Choroid plexus epithelial cell (primary cell): Measurements from ENCODE around the gene EXOC6B.
"Not testable (repeated sequence)": the region's sequence is repeated elsewhere in the genome, so short reads cannot be mapped to it uniquely, and the experiment has no call there.

Experiments used
- DNase-seq: peaks from one replicate; pipeline ENCODE4 v3.0.0-alpha.2; 2010; ENCODE audit warnings: low read depth
- H3K4me3 ChIP-seq: 2 replicates; pipeline ENCODE4 v1.5.1; 2011; ENCODE audit warnings: low read depth, mild to moderate bottlenecking, control low read depth, low read length, moderate library complexity
- CTCF ChIP-seq: conservative IDR thresholded peaks from 2 replicates; pipeline ENCODE4 v1.5.1; 2011; ENCODE audit warnings: low read depth, mild to moderate bottlenecking, control low read depth, inconsistent platforms, low read length, moderate library complexity

Gene EXOC6B

GRCh38 chr2:72545790-72546189, 280.0 kb downstream of the EXOC6B start:
- no peak overlapping the region for H3K4me3 ChIP-seq
- no peak for DNase-seq
- TF ChIP-seq CTCF, result no peak

- TF ChIP-seq CTCF, result no peak
- DNase-seq, result no peak
- no peak overlapping the region for H3K4me3 ChIP-seq
Measured at GRCh38 chr2:72544554-72544953, 281.3 kb downstream of the EXOC6B start.

GRCh38 chr2:72543497-72544216, 282.2 kb downstream of the EXOC6B start:
- TF ChIP-seq CTCF, result no peak
- no peak for DNase-seq
- no peak overlapping the region for H3K4me3 ChIP-seq

DNA sequence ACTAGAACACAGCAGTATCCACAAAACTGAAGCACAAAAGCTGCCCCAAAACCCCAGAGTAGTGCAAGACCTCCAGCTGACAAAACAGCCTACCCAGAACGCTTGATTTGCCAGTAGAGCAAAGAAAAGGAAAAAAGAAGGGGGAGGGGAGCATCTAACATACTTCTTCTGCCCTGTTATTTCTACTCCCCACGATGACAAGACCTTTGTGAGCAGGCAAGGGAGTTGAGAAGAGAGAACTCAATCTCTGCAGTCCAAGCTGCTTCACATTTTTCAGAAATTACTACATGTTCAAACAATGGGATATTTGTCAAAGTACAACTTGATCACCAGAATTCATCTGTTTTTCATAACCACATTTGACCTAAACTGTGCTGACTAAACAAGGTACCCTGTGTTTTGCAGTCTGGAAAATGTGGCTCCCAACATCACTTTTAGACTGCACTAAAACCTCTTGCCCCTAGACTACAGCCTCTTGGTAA, 286.7 kb downstream of the EXOC6B start:
- DNase-seq, result peak; percentile 93
- no peak overlapping the region for H3K4me3 ChIP-seq
- TF ChIP-seq CTCF, result no peak

GRCh38 chr2:72538486-72538885, 287.3 kb downstream of the EXOC6B start:
- no peak for DNase-seq
- no peak overlapping the region for H3K4me3 ChIP-seq
- TF ChIP-seq CTCF, result no peak

DNA sequence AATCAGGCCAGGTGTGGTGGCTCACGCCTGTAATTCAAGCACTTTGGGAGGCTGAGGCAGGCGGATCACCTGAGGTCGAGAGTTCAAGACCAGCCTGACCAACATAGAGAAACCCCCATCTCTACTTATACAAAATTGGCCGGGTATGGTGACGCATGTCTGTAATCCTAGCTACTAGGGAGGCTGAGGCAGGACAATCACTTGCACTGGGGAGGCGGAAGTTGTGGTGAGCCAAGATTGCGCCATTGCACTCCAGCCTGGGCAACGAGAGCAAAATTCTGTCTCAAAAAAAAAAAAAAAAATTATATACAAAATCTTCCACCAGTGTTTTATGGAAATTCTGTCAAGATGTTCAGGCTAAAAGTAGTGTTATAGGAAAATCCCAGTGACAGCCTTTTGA, 290.2 kb downstream of the EXOC6B start:
- H3K4me3 ChIP-seq, DNase-seq: not testable (repeated sequence)

DNA sequence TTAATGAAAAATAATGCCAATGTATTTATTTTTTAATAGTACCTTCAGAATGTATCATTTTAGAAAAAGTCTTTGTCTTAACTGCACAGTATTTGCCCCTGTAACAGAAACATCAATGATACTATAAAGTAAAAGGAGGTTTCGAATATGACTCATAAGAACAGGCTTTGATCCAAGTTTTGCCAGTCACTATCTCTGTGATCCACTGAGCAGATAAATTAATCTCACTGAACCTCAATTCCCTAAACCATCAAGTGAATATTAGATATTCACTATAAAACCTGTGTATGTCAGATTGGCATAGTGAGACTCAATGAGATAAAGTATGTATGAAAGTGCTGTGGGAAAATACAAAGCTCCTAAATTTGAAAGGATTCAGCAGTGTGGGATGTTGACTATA, 292.1 kb downstream of the EXOC6B start:
- peak; percentile 57 for DNase-seq
- no peak overlapping the region for H3K4me3 ChIP-seq
- TF ChIP-seq CTCF, result no peak
